BLaER1 (cell line): ENCODE measurements around the gene CDK11A.

ENCODE experiments used
- H3K27ac ChIP-seq: shearing (Covaris generic); formaldehyde crosslinking; 2 replicates; pipeline ENCODE4 v1.8.1; 2022
- H3K27me3 ChIP-seq: shearing (Covaris generic); formaldehyde crosslinking; 2 replicates; pipeline ENCODE4 v1.8.1; 2022
- H3K36me3 ChIP-seq: shearing (Covaris generic); formaldehyde crosslinking; 2 replicates; pipeline ENCODE4 v1.8.1; 2022
- H3K4me1 ChIP-seq: shearing (Covaris generic); formaldehyde crosslinking; 2 replicates; pipeline ENCODE4 v1.8.1; 2022
- H3K4me2 ChIP-seq: shearing (Covaris generic); formaldehyde crosslinking; 2 replicates; pipeline ENCODE4 v1.8.1; 2022
- H3K4me3 ChIP-seq: shearing (Covaris generic); formaldehyde crosslinking; 2 replicates; pipeline ENCODE4 v1.8.1; 2022
- H3K9ac ChIP-seq: shearing (Covaris generic); formaldehyde crosslinking; 2 replicates; pipeline ENCODE4 v1.8.1; 2022
- H3K9me3 ChIP-seq: shearing (Covaris generic); formaldehyde crosslinking; 2 replicates; pipeline ENCODE4 v1.8.1; 2022
- H4K20me1 ChIP-seq: shearing (Covaris generic); formaldehyde crosslinking; 2 replicates; pipeline ENCODE4 v1.8.1; 2022
- Cebpa-rat ChIP-seq: shearing (Covaris generic); IDR thresholded peaks from 2 replicates; pipeline ENCODE4 v1.8.1; 2022

CDK11A gene

DNA sequence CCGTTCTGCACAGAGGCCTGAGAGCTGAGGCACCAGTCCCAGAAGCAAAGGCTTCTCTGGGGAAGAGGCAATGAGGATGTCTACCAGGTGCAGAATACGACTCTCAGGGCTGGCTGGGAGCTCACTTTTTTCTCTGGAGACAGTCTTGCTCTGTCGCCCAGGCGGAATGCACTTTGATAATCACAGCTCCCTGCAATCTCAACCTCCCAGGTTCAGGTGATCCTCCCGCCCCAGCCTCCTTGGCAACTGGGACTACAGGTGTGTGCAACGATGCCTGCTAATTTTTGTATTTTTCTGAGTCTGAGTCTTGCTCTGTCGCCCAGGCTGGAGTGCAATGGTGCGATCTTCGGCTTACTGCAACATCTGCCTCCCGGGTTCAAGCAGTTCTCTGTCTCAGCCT is 36.6 kb upstream of the CDK11A start:
- Histone ChIP-seq H3K9me3 (no peaks in the 10 kb centered on the region), H3K4me3 (no peak overlapping the region), H3K27ac (peak overlapping the region; percentile 38), H4K20me1 (peaks cover 97% of the 10 kb centered on the region), H3K4me2 (peak overlapping the region; percentile 51), H3K36me3 (peaks cover 100% of the 10 kb centered on the region), H3K4me1 (peaks cover 58% of the 10 kb centered on the region), H3K27me3 (no peaks in the 10 kb centered on the region), H3K9ac (peak overlapping the region; percentile 49; the same call in 1 of the 2 replicates)
- TF ChIP-seq Cebpa-rat = no peak

DNA sequence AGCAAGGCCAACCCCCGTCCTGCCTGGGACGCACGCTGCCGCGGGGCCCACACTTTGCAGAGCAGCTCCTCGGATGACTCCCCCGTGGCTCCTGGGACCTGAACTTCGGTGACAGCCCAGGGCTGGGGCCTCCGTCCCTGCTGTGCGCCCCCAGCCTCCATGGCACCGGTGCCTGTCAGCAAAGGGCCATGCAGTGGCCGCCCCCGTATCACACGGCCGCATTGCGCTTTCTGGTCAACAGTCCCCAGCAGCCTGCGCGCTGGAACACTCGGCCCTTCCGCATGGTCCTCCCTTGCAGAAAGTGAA is 36.1 kb upstream of the CDK11A start:
- Histone ChIP-seq H3K9me3 (no peaks in the 10 kb centered on the region), H3K9ac (peak overlapping the region; percentile 49; the same call in 1 of the 2 replicates), H3K36me3 (peaks cover 100% of the 10 kb centered on the region), H3K27me3 (no peaks in the 10 kb centered on the region), H3K4me3 (no peak overlapping the region), H4K20me1 (peaks cover 94% of the 10 kb centered on the region), H3K4me2 (peak overlapping the region; percentile 51), H3K4me1 (peaks cover 58% of the 10 kb centered on the region), H3K27ac (peak overlapping the region; percentile 38)
- no peak for TF ChIP-seq Cebpa-rat

DNA sequence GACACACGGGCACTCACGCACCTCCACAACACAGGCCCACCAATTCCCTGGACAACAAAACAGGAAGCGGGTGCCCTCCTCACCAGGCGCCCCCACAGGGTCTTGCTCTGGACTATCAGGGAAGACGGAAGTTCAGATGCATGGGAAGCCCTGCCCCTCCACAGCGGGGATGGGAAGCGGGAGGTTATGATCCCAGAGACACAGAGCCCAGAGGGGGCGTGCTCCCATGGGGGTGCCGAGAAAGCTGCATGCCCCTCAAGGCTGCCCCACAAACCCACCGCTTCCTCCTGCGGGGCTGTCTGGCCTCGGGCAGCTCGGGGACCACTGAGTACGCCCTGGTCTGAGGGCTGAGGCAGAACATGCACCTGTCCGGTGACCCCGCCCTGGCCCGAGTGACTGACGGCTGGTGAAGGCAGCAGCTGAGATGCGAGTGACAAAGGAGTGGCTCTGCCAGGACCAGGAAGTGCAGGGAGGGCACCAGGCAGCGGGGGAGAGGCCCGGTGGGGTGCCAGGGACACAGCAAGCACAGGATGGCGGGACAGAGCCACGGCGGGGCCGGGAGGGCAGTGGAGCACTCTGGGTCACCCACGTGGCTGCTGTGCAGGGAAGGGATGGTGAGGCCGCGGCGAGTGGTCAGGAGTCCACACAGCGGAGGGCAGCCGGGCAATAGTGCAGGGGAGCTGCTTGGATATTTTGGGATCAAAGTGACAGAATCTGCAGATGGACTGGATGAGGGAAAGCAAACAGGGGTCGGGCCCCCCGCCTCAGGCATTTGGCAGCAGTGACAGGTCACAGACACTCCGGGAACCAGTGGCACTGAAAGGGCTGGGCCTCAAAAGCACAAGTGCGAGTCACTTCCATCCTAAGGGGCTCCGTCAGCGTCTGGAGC is 35.5 kb upstream of the CDK11A start:
- peak overlapping the region; percentile 51 for H3K4me2 ChIP-seq
- peaks cover 54% of the 10 kb centered on the region for H3K4me1 ChIP-seq
- no peak overlapping the region for H3K4me3 ChIP-seq

DNA sequence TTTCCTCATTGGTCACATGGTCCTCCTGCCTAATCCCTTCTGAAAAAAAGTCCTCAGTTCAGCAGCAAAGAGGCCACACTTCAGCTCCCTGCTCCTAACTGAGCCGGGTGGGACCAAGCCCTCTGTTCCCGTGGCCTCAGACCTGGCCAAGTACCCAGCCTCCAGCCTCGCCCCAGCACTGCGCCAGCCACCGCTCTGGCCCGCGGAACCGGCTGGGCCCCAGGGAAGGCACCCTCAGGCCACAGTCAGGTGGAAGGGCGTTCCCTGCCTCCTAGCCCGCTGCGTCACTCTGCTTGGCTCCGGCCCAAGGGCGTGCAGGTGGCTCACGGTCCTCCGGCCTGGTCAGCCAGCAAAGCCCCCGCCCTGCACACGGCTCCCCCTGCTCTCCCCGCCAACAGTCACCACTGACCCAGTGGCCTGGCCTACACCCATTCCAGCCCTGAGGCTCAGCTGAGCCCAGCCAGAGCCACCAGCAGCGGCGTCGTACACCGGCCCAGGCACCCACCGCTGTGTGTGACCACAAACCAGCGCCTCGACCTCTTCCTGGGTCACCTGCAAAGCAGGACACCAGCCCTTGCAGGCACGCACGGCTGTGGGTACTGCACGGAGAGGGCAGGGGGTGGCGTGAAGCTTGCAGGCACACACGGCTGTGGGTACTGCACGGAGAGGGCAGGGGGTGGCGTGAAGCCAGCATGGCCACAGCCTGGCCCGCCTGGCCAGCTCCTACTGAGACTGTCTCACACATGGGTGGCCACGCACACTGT is 34.7 kb upstream of the CDK11A start:
- Histone ChIP-seq H3K9ac (0 out of 2 replicates have a peak overlapping the region, but pooled peaks have one; percentile 38), H3K4me3 (no peak overlapping the region), H3K36me3 (peaks cover 100% of the 10 kb centered on the region), H3K27me3 (no peaks in the 10 kb centered on the region), H3K4me1 (peaks cover 46% of the 10 kb centered on the region), H3K4me2 (peak overlapping the region; percentile 51), H4K20me1 (peaks cover 87% of the 10 kb centered on the region), H3K27ac (peak overlapping the region; percentile 38), H3K9me3 (no peaks in the 10 kb centered on the region)
- TF ChIP-seq Cebpa-rat = no peak

More for the DNA sequence above, 35.5 kb upstream of the CDK11A start:
- Histone ChIP-seq H4K20me1 (peaks cover 88% of the 10 kb centered on the region), H3K27me3 (no peaks in the 10 kb centered on the region), H3K9me3 (no peaks in the 10 kb centered on the region), H3K36me3 (peaks cover 100% of the 10 kb centered on the region), H3K27ac (peak overlapping the region; percentile 38), H3K9ac (peak overlapping the region; percentile 49; the same call in 1 of the 2 replicates)
- no peak for TF ChIP-seq Cebpa-rat

DNA sequence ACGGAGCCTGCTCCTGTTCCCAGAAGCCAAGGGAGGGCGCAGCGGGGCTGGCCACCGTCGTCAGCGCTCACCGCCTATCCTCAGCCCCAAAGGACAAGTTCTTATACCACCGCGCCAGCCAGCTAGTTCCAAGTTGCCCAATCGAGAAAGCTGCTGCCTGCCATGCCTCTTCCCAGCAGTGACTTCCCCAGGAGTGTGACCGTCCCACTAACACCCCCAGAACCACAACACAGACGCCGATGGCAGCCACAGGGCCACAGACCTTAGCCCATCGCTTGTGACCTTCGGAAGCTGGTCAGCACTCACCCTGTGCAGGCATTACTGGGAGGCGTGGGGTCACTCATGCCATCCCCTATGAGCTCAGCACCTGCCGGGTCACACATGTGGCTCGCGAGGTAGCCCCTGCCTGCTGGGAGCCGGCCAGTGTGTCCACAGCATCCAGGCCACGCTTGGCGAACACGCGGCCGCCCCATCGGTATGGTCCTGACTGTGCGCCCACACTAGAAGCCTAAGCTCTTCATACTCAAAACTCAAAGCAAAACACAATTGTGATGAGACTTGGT is 34.0 kb upstream of the CDK11A start:
- Histone ChIP-seq H4K20me1 (peaks cover 87% of the 10 kb centered on the region), H3K27ac (peak overlapping the region; percentile 30), H3K9ac (peak overlapping the region; percentile 29; the same call in 1 of the 2 replicates), H3K9me3 (no peaks in the 10 kb centered on the region), H3K27me3 (no peaks in the 10 kb centered on the region), H3K4me1 (peaks cover 44% of the 10 kb centered on the region), H3K4me2 (no peak overlapping the region), H3K36me3 (peaks cover 100% of the 10 kb centered on the region), H3K4me3 (no peak overlapping the region)
- TF ChIP-seq Cebpa-rat = no peak

DNA sequence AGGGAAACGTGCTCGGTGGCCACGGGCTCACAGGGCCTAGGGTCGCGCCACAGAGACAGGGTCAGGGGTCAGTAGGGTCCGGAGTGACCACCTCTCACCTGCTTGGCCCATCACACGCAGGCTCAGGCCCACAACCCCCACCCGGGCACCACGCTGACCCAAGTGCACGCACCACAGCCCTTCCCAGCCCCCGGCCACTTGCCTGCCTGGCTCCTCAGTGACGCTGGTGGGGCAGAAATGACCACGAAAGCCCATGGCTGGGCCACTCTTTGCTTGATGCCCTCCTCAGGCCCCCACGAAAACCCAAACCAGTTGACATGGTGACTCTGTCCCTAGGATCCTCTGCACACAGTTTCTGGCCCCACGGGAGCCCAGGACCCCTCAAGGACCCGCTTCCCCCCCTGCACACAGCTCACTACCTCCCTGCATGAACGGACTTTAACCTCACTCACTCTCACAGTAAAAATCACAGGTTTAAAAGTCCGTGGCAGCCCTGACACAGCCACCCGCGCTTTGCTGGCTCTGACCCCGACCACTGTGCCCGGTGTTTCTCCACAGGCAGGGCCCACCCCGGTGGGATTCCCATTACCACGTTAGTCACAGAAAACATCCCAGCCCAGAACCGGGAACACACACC is 33.4 kb upstream of the CDK11A start:
- no peak for TF ChIP-seq Cebpa-rat
- H3K4me3 ChIP-seq = no peak overlapping the region
- peaks cover 81% of the 10 kb centered on the region for H4K20me1 ChIP-seq
- H3K9ac ChIP-seq = peak overlapping the region; percentile 29; the same call in 1 of the 2 replicates
- peak overlapping the region; percentile 30; the same call in 1 of the 2 replicates for H3K27ac ChIP-seq
- H3K4me1 ChIP-seq = peaks cover 44% of the 10 kb centered on the region
- H3K4me2 ChIP-seq = no peak overlapping the region
- H3K9me3 ChIP-seq = no peaks in the 10 kb centered on the region
- no peaks in the 10 kb centered on the region for H3K27me3 ChIP-seq
- H3K36me3 ChIP-seq = peaks cover 100% of the 10 kb centered on the region

DNA sequence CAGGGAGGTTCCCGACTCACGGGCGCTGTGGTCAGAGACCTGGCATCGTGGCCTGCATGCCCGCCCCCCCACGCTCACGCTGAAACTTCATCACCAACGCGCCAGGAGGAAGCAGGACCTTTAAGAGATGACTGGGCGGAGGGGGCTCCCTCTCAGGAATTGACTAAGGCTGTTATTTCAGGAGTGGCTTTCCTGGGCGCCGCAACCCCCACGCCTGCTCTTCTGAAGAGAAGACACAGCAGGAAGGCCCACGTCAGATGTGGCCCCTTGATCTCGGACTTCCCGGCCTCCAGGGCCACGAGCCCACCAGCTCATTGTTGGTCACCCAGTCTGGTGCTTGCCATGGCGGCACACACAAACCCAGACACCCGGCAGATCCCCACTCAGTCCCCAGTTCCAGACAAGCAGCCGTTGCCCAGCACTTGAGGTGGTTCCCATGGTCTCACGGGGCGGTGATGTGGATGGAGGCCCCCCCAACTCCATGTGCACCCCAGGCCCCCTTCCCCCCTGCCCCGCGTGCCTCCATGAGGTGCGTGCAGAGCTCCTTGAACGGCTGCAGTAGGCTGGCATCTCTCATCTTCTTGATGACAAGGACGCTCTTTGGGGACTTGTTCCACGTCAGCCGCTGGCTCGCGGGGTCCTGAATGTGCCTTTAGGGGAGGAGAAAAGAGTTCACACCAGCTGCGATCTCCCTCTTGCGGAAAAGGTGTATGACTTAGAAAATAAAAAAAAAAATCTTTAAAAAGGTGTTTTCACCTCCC is 32.7 kb upstream of the CDK11A start:
- peaks cover 99% of the 10 kb centered on the region for H3K36me3 ChIP-seq
- no peak overlapping the region for H3K4me3 ChIP-seq
- no peaks in the 10 kb centered on the region for H3K9me3 ChIP-seq
- H3K4me1 ChIP-seq = peaks cover 41% of the 10 kb centered on the region
- TF ChIP-seq Cebpa-rat = no peak
- no peak overlapping the region for H3K27ac ChIP-seq
- no peaks in the 10 kb centered on the region for H3K27me3 ChIP-seq
- H3K9ac ChIP-seq = no peak overlapping the region
- peaks cover 74% of the 10 kb centered on the region for H4K20me1 ChIP-seq
- H3K4me2 ChIP-seq = no peak overlapping the region

DNA sequence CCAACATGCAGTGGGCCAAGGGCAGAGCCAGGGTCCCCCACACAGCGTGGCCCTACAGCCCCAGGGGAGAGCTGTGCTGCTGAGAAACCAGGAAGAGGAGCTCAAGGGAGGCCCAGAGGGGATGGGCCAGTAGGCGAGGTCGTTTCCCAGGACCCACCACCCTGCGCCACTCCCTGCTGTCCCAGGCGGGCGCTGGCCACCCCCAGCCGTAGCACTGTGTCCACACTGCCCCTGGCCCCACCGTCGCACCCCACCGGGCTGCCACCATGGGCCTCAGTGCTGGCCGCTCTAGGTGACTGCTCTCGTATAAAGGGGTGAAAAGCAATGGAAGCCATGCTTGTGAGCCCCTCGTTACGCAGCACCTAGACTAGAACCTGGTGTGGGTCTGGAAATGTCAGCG is 31.7 kb upstream of the CDK11A start:
- no peaks in the 10 kb centered on the region for H3K9me3 ChIP-seq

DNA sequence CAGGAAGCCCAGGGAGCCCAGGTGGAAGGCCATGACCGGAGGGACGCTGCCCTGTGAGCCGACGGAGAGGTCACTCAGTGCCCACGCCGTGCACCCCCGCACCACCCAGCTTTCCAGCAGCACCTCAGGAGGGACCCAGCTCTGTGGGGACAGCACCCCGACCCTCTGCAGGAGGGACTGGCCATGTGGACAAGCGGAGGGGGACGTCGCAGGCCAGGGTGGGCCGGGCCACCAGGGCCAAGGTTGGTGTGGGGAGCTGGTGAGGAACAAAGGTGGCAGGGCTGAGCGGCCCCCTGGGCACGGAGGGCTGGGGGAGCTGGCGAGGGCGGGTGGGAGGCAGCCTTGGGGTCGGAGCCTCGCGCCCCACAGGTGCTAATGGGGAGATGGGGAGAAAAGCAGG is 31.3 kb upstream of the CDK11A start:
- no peak overlapping the region for H3K9ac ChIP-seq
- no peak overlapping the region for H3K27ac ChIP-seq
- peaks cover 59% of the 10 kb centered on the region for H4K20me1 ChIP-seq
- peaks cover 26% of the 10 kb centered on the region for H3K4me1 ChIP-seq
- H3K4me2 ChIP-seq = no peak overlapping the region
- no peak overlapping the region for H3K4me3 ChIP-seq
- no peaks in the 10 kb centered on the region for H3K27me3 ChIP-seq
- TF ChIP-seq Cebpa-rat = no peak
- H3K36me3 ChIP-seq = peaks cover 85% of the 10 kb centered on the region
- no peaks in the 10 kb centered on the region for H3K9me3 ChIP-seq

More for the DNA sequence above, 31.7 kb upstream of the CDK11A start:
- no peak for TF ChIP-seq Cebpa-rat
- Histone ChIP-seq H3K36me3 (peaks cover 89% of the 10 kb centered on the region), H3K4me2 (no peak overlapping the region), H3K9ac (no peak overlapping the region), H4K20me1 (peaks cover 64% of the 10 kb centered on the region), H3K27me3 (no peaks in the 10 kb centered on the region), H3K4me3 (no peak overlapping the region), H3K4me1 (peaks cover 31% of the 10 kb centered on the region), H3K27ac (no peak overlapping the region)
